LNCAP (cell line): ENCODE results near the gene SLC25A24.
A peak's percentile ranks its signal among the peaks of the same experiment; 100 is the strongest.

ENCODE experiments used
- TF ChIP-seq, protein P1 (sequence below): fragments of 450-650 bp; IDR thresholded peaks from 2 replicates; pipeline ENCODE4 v1.5.1; 2017; ENCODE audit warnings: mild to moderate bottlenecking

SLC25A24 gene

DNA sequence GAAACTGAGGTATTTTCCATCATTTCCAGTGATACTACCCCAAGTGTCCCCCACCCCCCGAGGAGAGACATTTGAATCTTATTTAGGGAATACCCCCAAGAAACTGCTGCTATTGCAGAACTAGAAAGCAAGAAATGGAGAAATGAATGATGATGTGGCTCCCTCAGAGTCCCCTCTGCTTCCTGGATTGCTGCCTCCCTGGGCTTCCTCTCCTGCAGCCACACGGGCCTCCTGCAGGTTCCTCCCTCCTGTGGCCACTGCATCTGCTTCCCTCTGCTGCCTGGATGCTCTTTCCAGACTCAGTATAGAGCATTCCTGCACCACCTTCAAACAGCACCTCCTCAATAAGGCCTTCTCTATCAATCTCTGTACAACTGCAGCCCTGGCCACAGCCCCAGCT is 69.3 kb downstream of the SLC25A24 start:
- TF ChIP-seq, protein P1, sequence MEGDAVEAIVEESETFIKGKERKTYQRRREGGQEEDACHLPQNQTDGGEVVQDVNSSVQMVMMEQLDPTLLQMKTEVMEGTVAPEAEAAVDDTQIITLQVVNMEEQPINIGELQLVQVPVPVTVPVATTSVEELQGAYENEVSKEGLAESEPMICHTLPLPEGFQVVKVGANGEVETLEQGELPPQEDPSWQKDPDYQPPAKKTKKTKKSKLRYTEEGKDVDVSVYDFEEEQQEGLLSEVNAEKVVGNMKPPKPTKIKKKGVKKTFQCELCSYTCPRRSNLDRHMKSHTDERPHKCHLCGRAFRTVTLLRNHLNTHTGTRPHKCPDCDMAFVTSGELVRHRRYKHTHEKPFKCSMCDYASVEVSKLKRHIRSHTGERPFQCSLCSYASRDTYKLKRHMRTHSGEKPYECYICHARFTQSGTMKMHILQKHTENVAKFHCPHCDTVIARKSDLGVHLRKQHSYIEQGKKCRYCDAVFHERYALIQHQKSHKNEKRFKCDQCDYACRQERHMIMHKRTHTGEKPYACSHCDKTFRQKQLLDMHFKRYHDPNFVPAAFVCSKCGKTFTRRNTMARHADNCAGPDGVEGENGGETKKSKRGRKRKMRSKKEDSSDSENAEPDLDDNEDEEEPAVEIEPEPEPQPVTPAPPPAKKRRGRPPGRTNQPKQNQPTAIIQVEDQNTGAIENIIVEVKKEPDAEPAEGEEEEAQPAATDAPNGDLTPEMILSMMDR = no peak

DNA sequence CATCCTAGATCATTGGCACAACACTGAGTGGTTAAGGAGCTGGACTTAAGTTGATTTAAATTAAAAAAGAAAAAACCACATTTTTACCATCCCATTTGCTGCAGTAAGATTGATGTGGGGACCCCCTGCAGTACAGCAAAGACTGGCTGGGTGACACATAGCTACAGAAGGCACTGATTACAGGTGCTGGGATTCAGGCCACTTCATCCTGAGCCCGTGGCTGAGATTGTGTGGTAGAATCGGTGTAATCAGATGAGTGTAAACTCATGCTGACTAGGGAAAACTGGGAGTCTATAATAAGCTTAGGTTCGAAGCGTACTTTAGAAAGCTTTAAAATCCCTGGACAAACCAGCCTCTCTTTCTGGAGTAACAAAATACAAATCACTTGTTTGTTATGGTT is 70.1 kb downstream of the SLC25A24 start:
- TF ChIP-seq, protein P1 = no peak

DNA sequence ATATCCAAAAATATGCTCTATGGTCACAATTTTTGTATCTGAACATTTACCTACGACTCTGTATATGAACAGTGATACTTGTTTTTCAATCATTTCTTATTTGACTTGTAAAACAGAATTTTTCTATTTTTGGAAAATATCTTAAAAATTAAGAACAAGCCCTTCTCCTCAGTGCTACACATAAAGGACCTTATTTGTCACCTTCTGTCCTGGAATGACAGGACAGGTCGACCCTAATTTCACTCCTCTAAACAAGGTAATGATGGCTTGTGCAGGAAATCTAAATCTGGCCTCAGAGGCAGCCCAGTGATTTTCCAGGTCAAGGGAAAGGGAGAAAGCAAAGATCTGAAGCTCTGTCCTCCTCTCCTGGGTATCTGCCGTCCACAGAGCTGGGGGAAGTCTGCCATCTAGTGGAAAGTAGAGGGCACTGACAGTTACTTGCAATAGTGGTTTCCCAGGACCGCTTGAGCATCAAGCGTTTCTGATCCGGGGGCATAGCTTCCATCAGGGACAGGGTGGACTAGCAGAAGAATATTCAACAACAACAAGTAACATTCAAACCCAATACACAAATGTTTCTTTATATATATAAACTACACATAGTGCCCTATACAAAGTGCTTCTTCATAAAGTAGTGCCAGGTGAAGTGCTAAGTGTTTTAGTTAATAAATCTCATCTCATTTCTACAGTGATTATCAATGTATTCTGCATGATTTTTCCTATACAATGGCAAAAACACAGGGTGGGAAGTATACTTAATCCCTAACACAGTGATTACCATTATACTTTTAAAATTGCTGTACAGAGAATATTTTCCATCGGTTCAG is 74.6 kb downstream of the SLC25A24 start:
- TF ChIP-seq, protein P1 = peak; percentile 89

DNA sequence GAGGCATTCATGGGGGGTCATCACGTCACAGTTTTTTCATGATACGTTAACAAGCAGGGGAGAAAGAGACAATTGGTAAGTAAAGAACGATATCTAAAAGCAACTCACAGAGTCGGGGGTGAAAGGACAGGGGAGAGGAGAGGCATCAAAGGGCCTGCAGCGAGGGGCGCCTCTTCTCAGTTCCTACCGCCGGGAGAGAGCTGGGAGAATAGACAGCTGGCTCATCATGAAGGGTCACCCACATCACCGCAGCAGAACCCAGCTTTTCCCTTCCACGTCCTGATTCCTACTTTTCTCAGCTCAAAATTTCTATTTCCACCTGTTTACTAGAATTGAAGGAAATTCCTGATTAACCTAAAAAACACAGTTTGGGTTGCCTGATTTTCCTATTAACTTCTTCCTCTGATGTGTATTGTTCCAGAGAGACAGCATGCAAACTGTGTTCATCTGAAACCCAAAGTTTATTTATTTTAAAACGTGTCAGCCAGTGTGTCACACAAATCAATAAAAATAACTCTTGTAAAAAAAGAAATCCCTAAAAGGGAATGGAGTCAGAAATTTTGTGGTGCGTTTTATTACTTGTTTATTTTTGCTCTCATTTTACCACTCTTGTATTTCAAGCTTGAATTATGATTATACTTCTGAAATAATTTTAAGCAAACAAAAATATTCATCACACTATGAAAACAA is 75.4 kb downstream of the SLC25A24 start:
- TF ChIP-seq, protein P1 = no peak

DNA sequence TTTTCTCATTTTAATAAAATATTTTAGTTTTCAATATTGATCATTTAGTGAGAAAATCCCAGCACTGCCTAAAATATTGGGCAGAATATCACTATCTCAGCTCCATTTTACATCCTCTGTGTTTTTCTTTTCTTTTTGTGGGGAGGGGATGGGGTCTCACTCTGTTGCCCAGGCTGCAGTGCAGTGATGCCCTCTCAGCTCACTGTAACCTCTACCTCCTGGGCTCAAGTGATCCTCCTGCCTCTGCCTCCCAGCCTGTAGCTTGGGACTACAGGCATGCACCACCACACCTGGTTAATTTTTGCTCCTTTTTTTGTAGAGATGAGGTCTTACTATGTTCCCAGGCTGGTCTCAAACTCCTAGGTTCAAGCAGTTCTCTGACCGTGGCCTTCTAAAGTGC is 76.1 kb downstream of the SLC25A24 start:
- TF ChIP-seq, protein P1 = no peak

DNA sequence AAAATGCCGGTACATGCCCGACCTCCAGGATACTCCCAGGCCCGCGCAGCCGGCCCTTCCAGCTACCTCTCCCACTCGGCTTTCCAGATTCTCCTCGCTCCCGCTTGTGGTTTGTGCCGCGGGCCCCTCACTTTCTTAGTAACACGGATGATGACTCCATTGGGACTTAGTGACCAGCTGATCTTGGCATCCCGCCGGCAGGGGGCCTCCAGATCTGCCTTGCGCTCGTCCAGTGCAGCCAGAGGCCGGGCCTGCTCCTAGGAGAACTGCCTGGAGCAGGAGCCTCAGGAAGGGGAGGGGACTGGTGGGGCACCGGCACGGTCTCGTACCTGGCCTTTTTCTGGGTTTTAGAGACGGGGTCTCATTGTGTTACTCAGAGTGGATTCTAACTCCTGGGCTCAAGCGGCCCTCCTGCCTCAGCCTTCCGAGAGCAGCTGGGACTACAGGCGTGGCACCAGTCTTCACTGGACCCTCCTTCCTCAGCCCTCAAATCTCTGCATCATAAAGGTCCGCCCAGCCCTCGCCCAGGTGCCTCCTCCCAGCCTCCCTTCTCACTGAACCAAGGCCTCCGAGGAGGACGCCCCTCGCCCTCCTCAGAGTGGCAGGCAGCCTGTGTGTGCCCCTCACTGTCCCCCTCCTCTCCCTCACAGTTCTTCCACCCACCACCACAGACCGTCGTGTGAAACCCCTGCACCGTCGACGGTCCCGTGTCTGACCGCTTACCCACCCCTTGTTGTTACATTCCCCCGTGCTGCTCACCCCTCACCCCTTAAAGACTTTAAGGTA is 78.6 kb downstream of the SLC25A24 start:
- TF ChIP-seq, protein P1 = no peak

DNA sequence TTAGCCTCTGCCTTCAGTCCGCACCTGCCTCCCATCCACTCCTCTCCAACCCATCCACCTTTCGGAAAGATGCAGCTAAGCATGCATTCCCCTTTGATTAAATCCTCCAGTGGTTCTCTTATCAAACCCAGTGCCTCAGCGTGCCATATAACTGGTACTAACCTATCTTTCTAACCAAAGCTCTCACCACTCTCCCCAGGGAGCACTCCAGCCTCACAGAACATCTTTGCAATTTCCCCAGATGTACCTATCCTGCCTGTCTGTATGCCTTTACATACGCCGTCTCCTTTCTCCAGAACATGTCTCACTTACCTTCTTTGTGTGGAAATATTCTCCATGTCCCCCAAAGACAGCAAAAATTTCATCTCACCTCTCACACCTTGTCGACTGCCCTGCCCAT is 80.0 kb downstream of the SLC25A24 start:
- TF ChIP-seq, protein P1 = no peak
